GM18907 (cell line): ENCODE measurements around the gene PRDM11.

Experiments used
- ATAC-seq: cut with Tn5 transposase; IDR thresholded peaks from one replicate; pipeline ENCODE4 v1.9.1; 2021; ENCODE audit warnings: mild to moderate bottlenecking, moderate library complexity; ENCODE audit not compliant: unreplicated experiment

Gene PRDM11

DNA sequence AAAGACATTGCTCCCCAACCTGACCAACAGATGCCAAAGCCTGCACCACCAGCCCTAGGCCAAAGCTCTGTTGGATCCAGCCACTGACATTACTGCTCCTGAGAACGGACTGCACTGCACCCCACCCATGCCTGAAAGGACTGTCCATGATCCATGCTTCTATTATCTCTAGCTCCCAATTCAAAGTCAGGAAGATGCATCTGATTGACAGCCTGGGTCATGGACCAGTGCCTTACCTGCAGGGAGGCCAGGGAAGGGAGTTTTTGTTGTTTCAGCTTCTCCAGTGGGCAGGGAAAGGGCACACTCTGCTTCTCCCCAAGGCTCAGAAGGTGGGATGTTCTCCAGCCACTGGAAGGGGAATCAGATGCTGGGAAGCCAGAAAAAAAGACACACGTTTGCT, 4.8 kb upstream of the PRDM11 start:
- ATAC-seq: peak; percentile 26

DNA sequence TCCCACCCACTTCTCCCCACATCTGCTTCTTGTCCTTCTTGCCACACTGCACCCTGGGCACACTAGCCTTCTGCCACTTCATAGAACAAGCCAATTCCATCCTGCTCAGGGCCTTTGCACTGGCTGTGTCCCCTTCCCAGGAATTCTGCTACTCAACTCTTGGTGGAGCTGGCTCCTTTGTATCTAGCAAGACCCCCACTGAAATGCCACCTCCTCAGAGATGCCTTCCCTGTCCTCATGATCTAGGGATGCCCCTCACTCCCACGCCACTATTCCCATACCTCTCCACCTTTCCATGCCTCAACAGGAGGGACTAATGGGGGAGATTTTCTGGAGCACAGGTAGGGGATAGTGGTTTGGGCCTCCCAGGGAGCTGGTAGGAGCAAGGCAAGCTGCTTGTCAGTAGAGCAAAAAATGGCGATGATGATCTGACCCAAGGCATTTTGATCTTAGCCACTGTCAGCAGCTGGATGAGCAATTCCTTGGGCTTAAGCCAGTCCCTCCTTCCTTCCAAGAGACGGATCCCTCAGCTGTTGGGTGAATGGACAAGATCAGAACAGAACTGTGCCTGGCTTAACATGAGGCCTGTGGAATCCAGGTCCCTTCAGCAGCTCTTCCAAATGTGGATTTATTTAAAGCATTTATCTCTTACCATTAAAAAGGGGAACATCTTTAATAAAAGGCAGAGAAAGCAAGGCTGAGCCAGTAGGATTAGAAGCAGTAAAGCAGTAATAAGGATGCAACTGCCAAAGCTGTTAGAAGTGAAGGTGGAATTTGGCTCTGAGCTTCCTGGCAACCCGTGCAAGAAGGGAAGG, 4.0 kb upstream of the PRDM11 start:
- no peak for ATAC-seq

DNA sequence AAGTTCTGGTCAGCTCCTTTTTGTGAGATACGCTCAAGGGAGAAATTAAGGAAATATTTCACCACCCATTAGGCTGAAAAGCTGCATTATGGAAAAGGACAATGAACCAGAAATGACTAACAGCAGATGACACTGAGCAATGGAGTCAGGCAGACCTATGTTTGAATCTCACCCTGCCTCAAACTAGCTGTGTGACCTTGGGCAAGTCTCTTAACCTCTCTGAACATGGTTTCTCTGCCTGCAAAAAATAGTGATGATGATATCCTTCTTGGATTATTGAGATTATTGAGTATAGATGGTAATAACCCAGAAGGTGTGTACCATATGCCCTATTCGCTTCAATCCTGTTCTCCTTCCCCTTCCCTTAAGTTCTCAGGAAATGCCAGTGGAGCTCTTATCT, 2.9 kb upstream of the PRDM11 start:
- ATAC-seq: no peak

- ATAC-seq: no peak
Measured at GRCh38 chr11:45144126-45145082, 2.0 kb upstream of the PRDM11 start.

DNA sequence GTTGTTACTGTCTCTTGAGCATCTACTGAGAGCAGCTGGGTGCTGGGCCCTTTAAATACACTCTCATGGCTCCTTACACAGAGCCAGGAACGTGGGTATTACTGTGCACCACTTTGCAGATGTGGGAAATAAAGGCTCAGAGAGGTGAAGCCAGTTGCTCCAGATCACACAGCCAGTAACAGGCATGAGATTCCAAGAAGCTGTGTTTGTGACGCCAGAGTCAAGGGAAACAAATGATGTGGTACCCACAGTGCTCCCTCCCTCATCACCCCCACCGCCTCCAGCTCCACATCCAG, 1.4 kb upstream of the PRDM11 start:
- ATAC-seq: no peak

DNA sequence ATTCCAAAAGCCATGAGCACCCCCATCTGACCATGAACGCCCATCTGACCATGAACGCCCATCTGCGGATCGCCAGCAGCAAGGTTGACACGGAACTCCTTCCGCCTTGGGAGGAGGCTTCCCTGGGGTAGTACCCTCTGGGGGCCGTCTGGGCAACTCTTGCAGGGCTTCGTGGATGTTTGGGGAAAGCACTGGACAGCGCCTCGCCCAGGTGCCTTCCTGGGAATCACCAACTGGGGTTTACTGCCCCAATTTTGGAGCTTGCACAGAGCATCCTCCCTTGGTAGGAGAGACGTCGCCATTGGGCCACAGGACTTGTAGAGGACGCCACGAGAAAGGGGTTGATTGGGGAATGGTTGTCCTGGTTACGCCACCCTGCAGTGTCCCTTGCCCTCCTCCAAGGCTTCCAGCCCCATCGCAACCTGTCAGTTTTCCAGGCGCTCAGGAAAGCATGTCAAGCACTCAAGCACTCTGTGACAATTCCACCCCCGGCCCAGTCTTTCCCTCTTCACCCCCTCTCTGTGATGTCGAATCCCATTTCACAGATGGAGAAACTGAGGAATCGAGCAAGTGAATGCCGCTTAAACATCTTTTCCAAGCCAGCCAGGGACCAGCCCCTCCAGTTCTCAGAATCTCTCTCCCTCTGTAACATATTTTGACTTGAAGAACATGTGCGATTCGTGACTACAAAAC, 914 bp upstream of the PRDM11 start:
- no peak for ATAC-seq

- ATAC-seq: peak; percentile 99
Measured at GRCh38 chr11:45147017-45147728, 734 bp downstream of the PRDM11 start.

- ATAC-seq: no peak
Measured at GRCh38 chr11:45147891-45148675, 1.6 kb downstream of the PRDM11 start.

DNA sequence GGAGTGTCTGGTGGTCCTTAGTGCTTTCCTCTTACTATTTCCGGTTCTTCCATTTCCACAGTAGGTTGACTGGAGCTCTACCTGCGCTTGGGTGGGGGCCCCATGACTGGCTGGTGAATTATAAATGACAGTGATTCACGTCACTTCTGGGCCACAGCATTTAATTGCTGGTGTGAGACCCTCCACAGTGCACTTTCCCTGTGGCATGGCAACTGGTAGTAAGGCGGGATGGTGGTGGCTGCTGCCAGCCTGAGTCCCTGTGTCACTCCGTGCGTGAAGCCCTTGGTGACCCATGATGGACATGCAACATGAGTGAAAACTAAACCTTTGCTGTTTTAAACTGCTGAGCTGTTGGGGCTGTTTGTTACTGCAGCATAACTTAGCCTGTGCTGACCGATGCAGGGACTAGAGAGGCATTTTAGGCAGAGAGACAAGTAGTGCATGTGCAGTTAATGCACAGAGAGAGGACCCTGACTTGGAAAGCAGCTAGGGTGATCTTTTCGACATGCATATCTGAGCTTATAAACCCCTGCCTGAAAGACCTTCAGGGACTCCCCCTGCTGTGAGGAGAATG, 3.1 kb downstream of the PRDM11 start:
- ATAC-seq: no peak

GRCh38 chr11:45150301-45150700, 3.9 kb downstream of the PRDM11 start:
- ATAC-seq: no peak

- ATAC-seq: no peak
Measured at GRCh38 chr11:45150943-45151342, 4.5 kb downstream of the PRDM11 start.

DNA sequence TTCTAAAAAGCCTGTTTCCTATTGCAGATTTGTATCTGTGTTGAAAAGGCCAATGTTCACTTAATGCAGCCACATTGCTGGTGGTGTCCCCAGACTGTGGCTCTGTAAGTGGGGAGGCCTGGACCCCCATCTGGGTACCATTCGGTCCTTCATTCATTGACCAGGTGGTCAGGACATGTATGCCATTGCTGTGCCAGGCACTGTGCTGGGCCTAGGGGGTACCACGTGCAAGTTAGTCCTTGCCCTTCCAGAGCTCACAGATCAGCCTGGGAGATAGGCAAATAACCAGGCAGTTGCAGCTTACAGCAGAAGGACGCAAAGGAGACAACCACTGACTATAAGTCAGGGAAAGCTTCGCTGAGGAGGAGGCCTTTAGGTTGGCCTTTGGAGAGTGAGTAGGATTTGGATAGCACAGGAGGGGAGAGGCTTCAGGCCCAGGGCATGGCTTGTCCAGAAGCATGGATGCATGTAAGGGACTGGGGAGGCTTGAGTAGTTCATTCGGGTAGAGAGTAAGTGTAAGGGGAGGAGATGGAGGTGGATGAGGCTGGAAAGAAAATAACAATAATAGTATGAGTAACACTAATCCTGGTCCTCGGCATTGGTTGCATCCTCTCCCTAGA, 5.0 kb downstream of the PRDM11 start:
- ATAC-seq: no peak

DNA sequence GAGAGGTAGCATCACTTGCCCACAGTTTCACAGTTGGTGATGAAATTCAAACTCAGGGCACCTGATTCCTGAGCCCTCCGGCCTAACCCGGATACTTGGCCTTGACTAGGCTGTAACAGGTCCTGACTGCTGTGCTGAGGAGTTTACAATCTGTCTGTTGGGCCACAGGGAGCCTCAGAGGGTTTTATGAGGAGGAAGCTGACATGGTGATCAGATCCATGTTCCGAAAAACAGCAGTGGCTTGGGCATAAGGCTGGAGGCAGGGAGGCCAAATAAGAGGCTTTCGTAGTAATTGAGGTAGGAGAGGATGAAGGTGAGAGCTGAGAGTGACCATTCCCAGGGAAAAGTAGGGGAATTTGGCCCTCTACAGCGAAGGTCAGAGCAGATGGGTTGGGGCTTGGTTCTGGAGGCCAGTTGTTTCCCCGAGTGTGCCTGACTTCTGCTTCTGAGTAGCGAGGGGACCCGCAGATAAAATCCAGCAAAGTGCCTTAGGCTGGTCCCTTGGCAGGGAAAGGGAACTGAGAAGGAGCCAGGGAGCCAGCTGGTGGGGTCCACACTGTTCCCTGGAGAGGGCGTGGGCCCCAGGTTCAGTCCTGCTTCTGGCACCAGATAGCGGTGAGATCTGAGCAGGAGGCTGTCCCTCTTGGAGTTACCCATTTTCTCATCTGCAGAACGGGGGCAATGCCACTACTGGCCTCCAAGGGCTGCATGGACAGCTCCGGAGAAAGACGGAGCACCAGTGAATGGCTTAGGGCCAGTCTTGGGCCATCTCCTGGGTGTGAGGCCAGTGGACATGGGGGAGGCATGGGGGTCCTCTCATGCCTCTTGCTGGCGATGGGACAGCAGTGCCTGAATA, 6.5 kb downstream of the PRDM11 start:
- ATAC-seq: no peak

GRCh38 chr11:45154276-45154675, 7.8 kb downstream of the PRDM11 start:
- ATAC-seq: no peak

GRCh38 chr11:45155058-45155551, 8.7 kb downstream of the PRDM11 start:
- no peak for ATAC-seq

- no peak for ATAC-seq
Measured at GRCh38 chr11:45155627-45156180, 9.3 kb downstream of the PRDM11 start.

- no peak for ATAC-seq
Measured at GRCh38 chr11:45156201-45156600, 9.8 kb downstream of the PRDM11 start.

- ATAC-seq: no peak
Measured at GRCh38 chr11:45156741-45157140, 10.3 kb downstream of the PRDM11 start.
